Endothelial cell of umbilical vein (primary cell): Measurements from ENCODE around the gene PAPOLA.

Source experiments
- EZH2 ChIP-seq: IDR thresholded peaks from 2 replicates; pipeline ENCODE4 v1.6.1; 2012; ENCODE audit warnings: borderline replicate concordance, low read depth, mild to moderate bottlenecking, moderate library complexity, low read length, inconsistent platforms; ENCODE audit not compliant: severe bottlenecking
- GATA2 ChIP-seq: IDR thresholded peaks from 2 replicates; pipeline ENCODE4 v1.7.0; 2011; ENCODE audit warnings: low read depth, mild to moderate bottlenecking, moderate library complexity, mixed read lengths, low read length; ENCODE audit not compliant: insufficient read length, insufficient read depth
- MAX ChIP-seq: IDR thresholded peaks from 2 replicates; pipeline ENCODE4 v1.6.1; 2011; ENCODE audit not compliant: insufficient read depth, insufficient read length
- POLR2AphosphoS5 ChIP-seq: IDR thresholded peaks from 2 replicates; pipeline ENCODE4 v1.6.1; 2012; ENCODE audit warnings: low read depth, mild to moderate bottlenecking, control low read depth, low read length, moderate library complexity; ENCODE audit not compliant: insufficient read depth
- TF ChIP-seq, protein P1 (sequence below), 2 donors: IDR thresholded peaks; 1 replicate in 1 of 2; 2 replicates in 1 of 2; pipeline ENCODE4 v1.5.1; 2011; ENCODE audit warnings: low read length in 2 of 2, mild to moderate bottlenecking in 2 of 2, moderate library complexity in 2 of 2, control low read depth in 1 of 2, inconsistent platforms in 1 of 2, low read depth in 1 of 2; ENCODE audit not compliant: insufficient read depth in 1 of 2; ENCODE audit errors: extremely low read depth in 1 of 2

DNA sequence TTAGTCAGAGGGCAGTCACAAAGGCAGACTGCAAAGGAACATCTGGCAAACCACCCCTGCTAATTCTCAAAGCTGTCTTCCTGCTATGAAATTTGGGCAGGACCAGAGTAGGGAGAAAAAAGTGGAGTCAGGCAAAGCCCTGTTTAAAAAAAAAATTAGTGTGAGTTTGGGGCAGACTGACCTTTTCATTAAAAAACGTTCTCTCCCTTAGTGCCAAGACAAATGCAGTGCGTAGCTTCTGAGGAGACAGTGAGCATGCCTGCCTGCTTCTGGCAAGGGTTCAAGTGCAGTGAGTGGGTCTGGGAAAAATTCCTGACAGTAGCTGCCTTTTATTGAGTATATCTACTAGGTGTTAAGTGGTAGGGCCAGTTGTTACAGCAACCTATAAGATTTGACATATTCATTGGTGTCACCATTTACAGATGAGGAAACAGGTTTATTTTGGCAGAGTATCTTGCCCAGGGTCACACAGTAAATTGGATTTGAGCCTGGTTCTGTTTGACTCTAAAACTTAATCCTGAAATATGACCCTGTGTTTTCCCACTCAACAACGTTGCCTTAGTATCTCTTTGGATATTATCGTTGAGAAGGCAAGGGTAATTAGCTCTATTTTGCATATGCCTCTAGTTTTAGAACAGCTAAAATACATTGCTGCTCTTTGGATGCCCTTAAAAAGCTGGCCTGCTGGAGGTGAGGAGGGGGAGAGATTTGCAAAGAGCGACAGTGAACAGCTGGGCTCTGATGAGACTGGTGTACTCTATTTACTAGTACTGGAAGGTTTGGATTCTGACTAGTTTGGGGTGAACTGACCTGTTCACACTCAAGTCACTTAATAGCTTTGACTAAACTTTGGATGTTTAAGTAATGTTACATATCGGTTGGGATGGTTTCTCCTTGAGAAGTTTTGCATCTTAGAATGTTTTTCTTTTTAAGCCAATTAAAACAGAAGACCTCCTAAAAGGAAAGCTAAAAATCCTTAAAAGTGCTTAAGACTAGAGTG is 72.8 kb downstream of the PAPOLA start:
- TF ChIP-seq, protein P1, sequence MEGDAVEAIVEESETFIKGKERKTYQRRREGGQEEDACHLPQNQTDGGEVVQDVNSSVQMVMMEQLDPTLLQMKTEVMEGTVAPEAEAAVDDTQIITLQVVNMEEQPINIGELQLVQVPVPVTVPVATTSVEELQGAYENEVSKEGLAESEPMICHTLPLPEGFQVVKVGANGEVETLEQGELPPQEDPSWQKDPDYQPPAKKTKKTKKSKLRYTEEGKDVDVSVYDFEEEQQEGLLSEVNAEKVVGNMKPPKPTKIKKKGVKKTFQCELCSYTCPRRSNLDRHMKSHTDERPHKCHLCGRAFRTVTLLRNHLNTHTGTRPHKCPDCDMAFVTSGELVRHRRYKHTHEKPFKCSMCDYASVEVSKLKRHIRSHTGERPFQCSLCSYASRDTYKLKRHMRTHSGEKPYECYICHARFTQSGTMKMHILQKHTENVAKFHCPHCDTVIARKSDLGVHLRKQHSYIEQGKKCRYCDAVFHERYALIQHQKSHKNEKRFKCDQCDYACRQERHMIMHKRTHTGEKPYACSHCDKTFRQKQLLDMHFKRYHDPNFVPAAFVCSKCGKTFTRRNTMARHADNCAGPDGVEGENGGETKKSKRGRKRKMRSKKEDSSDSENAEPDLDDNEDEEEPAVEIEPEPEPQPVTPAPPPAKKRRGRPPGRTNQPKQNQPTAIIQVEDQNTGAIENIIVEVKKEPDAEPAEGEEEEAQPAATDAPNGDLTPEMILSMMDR (IDR thresholded peaks at IDR 0.05; ENCODE audit: extremely low read depth in 1 of 2, insufficient read depth in 1 of 2, low read depth in 1 of 2, low read length in 2 of 2) = no peak
- TF ChIP-seq POLR2AphosphoS5 = no peak
- no peak for TF ChIP-seq MAX
- no peak for TF ChIP-seq GATA2
- TF ChIP-seq EZH2 = no peak
